Measurements from ENCODE around the gene PLXNC1. TPM values are rescaled to one million over a fixed set of nuclear protein-coding genes. Genes with fewer than 3 reads are reported as not detected.

PLXNC1 gene
- total RNA-seq, 2 donors from 2014 or later, result 2.0 to 3.0 TPM

- no peak for TF ChIP-seq CTCF (IDR thresholded peaks at IDR 0.05)
- no peaks in the 10 kb centered on the region for H3K27me3 ChIP-seq
These were observed 141.3 kb downstream of the PLXNC1 start for GRCh38 chr12:94289461-94290312.

GRCh38 chr12:94290353-94290752 is 142.0 kb downstream of the PLXNC1 start:
- Histone ChIP-seq H3K36me3 (no peaks in the 10 kb centered on the region), H3K4me3 (no peak overlapping the region), H3K4me1 (peaks cover 0 to 30% of the 10 kb centered on the region in 2 donors), H3K27ac (peak overlapping the region; percentile 70 to 86), H3K9me3 (no peaks in the 10 kb centered on the region), H3K27me3 (no peaks in the 10 kb centered on the region)
- TF ChIP-seq CTCF (IDR thresholded peaks at IDR 0.05), result no peak
- DNase-seq (ENCODE audit: low spot score), result no peak

More at GRCh38 chr12:94289461-94290312, 141.3 kb downstream of the PLXNC1 start:
- H3K4me3 ChIP-seq, result no peak overlapping the region
- peak overlapping the region; percentile 70 to 86 for H3K27ac ChIP-seq
- peaks cover 0 to 30% of the 10 kb centered on the region in 2 donors for H3K4me1 ChIP-seq
- no peaks in the 10 kb centered on the region for H3K9me3 ChIP-seq
- DNase-seq (ENCODE audit: low spot score), result no peak
- H3K36me3 ChIP-seq, result no peaks in the 10 kb centered on the region

- H3K27me3 ChIP-seq, result no peaks in the 10 kb centered on the region
- no peak for DNase-seq (ENCODE audit: low spot score)
- peaks cover 4% of the 10 kb centered on the region for H3K36me3 ChIP-seq
- no peak overlapping the region for H3K4me3 ChIP-seq
- H3K27ac ChIP-seq, result no peak overlapping the region
- no peaks in the 10 kb centered on the region for H3K9me3 ChIP-seq
- TF ChIP-seq CTCF (IDR thresholded peaks at IDR 0.05), result no peak
- H3K4me1 ChIP-seq, result peaks cover 0 to 23% of the 10 kb centered on the region in 2 donors
These were observed 148.8 kb downstream of the PLXNC1 start for GRCh38 chr12:94297096-94297699.

- H3K27ac ChIP-seq, result no peak overlapping the region
- H3K36me3 ChIP-seq, result peaks cover 4% of the 10 kb centered on the region
- H3K4me3 ChIP-seq, result no peak overlapping the region
- H3K4me1 ChIP-seq, result peaks cover 0 to 23% of the 10 kb centered on the region in 2 donors
- H3K9me3 ChIP-seq, result no peaks in the 10 kb centered on the region
- no peaks in the 10 kb centered on the region for H3K27me3 ChIP-seq
- no peak for DNase-seq (ENCODE audit: low spot score)
- TF ChIP-seq CTCF (IDR thresholded peaks at IDR 0.05), result no peak
These were observed 149.6 kb downstream of the PLXNC1 start for GRCh38 chr12:94297876-94298505.

- H3K9me3 ChIP-seq, result no peaks in the 10 kb centered on the region
- H3K27ac ChIP-seq, result no peak overlapping the region
- peaks cover 0 to 23% of the 10 kb centered on the region in 2 donors for H3K4me1 ChIP-seq
- no peak for DNase-seq (ENCODE audit: low spot score)
- TF ChIP-seq CTCF (IDR thresholded peaks at IDR 0.05), result no peak
- H3K27me3 ChIP-seq, result no peaks in the 10 kb centered on the region
- H3K4me3 ChIP-seq, result no peak overlapping the region
- H3K36me3 ChIP-seq, result peaks cover 4% of the 10 kb centered on the region
These were observed 151.5 kb downstream of the PLXNC1 start for GRCh38 chr12:94299846-94300245.
